ENCODE measurements around the gene NFKBIE.

DNA sequence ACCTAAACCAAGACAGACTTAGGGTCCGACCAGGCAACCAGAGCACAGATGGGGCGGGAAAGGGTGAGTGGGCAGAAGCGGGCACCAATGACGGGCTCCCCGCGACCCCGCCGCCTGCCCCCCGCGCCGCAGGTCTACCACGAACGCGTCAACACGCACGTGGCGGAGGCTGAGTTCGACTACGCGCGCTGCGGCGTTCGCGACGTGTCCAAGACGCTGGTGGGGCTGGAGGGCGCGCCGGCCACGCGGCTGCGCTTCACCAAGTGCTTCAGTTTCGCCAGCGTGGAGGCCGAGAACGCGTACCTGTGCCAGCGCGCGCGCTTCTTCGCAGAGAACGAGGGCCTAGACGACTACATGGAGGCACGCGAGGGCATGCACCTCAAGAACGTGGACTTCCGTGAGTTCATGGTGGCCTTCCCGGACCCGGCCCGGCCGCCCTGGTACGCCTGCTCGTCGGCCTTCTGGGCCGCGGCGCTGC is 10.0 kb upstream of the NFKBIE start:
- TF ChIP-seq, protein P1, sequence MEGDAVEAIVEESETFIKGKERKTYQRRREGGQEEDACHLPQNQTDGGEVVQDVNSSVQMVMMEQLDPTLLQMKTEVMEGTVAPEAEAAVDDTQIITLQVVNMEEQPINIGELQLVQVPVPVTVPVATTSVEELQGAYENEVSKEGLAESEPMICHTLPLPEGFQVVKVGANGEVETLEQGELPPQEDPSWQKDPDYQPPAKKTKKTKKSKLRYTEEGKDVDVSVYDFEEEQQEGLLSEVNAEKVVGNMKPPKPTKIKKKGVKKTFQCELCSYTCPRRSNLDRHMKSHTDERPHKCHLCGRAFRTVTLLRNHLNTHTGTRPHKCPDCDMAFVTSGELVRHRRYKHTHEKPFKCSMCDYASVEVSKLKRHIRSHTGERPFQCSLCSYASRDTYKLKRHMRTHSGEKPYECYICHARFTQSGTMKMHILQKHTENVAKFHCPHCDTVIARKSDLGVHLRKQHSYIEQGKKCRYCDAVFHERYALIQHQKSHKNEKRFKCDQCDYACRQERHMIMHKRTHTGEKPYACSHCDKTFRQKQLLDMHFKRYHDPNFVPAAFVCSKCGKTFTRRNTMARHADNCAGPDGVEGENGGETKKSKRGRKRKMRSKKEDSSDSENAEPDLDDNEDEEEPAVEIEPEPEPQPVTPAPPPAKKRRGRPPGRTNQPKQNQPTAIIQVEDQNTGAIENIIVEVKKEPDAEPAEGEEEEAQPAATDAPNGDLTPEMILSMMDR (IDR thresholded peaks at IDR 0.05; ENCODE audit: insufficient read depth, low read depth, low read length): no peak
- no peak for TF ChIP-seq EZH2 (IDR thresholded peaks at IDR 0.05; ENCODE audit: insufficient read depth, low read length)
